Astrocyte of the spinal cord (primary cell): Measurements from ENCODE around the gene AFDN.

Source experiments
- DNase-seq: peaks from one replicate; pipeline ENCODE4 v3.0.0; 2011; ENCODE audit warnings: low read depth, low spot score
- H3K4me3 ChIP-seq: 2 replicates; pipeline ENCODE4 v1.5.1; 2011; ENCODE audit warnings: low read depth, mild to moderate bottlenecking, low read length, moderate library complexity
- CTCF ChIP-seq: IDR thresholded peaks from 2 replicates; pipeline ENCODE4 v1.5.1; 2012; ENCODE audit warnings: low read depth, mild to moderate bottlenecking, low read length, inconsistent platforms
- in situ Hi-C: cut with HindIII; loops from 2 replicates; pipeline ENCODE4 v1.10.0; 2017; ENCODE audit warnings: low sequenced_read_pairs

The AFDN gene

GRCh38 chr6:167987396-167988153 lies 160.9 kb downstream of the AFDN start:
- no peak for TF ChIP-seq CTCF
- in situ Hi-C loops = no loop called here
- H3K4me3 ChIP-seq = no peak overlapping the region
- DNase-seq = no peak

GRCh38 chr6:167988154-167988495 lies 161.4 kb downstream of the AFDN start:
- in situ Hi-C loops = no loop called here
- no peak for TF ChIP-seq CTCF
- H3K4me3 ChIP-seq = no peak overlapping the region
- no peak for DNase-seq

GRCh38 chr6:167988945-167989841 lies 162.5 kb downstream of the AFDN start:
- in situ Hi-C loops = no loop called here
- no peak overlapping the region for H3K4me3 ChIP-seq
- TF ChIP-seq CTCF = no peak
- DNase-seq = no peak

GRCh38 chr6:167990016-167990945 lies 163.6 kb downstream of the AFDN start:
- H3K4me3 ChIP-seq = no peak overlapping the region
- no peak for TF ChIP-seq CTCF
- DNase-seq = no peak
- in situ Hi-C loops = no loop called here

GRCh38 chr6:167993169-167993568 lies 166.5 kb downstream of the AFDN start:
- DNase-seq = no peak
- in situ Hi-C loops = no loop called here
- TF ChIP-seq CTCF = no peak
- H3K4me3 ChIP-seq = no peak overlapping the region

- H3K4me3 ChIP-seq = no peak overlapping the region
- no peak for TF ChIP-seq CTCF
- in situ Hi-C loops = no loop called here
- DNase-seq = no peak
Observed at GRCh38 chr6:167993831-167994230, 167.1 kb downstream of the AFDN start.
